CD14-positive monocyte (primary cell): ENCODE measurements around the gene CC2D1A. TPM values are rescaled to one million over a fixed set of nuclear protein-coding genes. Genes with fewer than 3 reads are reported as not detected.
A peak's percentile ranks its signal among the peaks of the same experiment; 100 is the strongest.

Experiments used
- DNase-seq, 3 donors: peaks; one replicate each; pipeline ENCODE4 v3.0.0-alpha.2; 2011 to 2022
- H2AFZ ChIP-seq: 2 replicates; pipeline ENCODE4 v1.6.0; 2012; ENCODE audit warnings: mild to moderate bottlenecking, low read depth, low read length, inconsistent platforms; ENCODE audit not compliant: insufficient read depth, poor library complexity, severe bottlenecking
- H3K27ac ChIP-seq, 2 donors: 1 replicate in 1 of 2; 2 replicates in 1 of 2; pipeline ENCODE4 v1.5.1; 2012 to 2013; ENCODE audit warnings: low read length in 2 of 2, control low read depth in 1 of 2, inconsistent platforms in 1 of 2, low read depth in 1 of 2, mild to moderate bottlenecking in 1 of 2
- H3K27me3 ChIP-seq, 2 donors: one replicate each; pipeline versions ENCODE4 v1.6.0 to v1.6.1; 2011 to 2013; ENCODE audit warnings: low read length in 2 of 2; ENCODE audit not compliant: control insufficient read depth in 2 of 2, insufficient read depth in 2 of 2
- H3K36me3 ChIP-seq, 2 donors: replicated peaks in 1 of 2; 1 replicate in 1 of 2; 2 replicates in 1 of 2; pipeline versions ENCODE4 v1.5.1 to v1.6.1; 2012 to 2013; ENCODE audit warnings: low read length in 2 of 2, control low read depth in 1 of 2, inconsistent platforms in 1 of 2, mild to moderate bottlenecking in 1 of 2; ENCODE audit not compliant: insufficient read depth in 2 of 2, control insufficient read depth in 1 of 2
- H3K4me1 ChIP-seq, 2 donors: 1 replicate in 1 of 2; 2 replicates in 1 of 2; pipeline versions ENCODE4 v1.5.1 to v1.6.1; 2012 to 2013; ENCODE audit warnings: low read length in 2 of 2, control low read depth in 1 of 2, inconsistent platforms in 1 of 2, mild to moderate bottlenecking in 1 of 2, moderate library complexity in 1 of 2; ENCODE audit not compliant: insufficient read depth in 2 of 2, control insufficient read depth in 1 of 2
- H3K4me2 ChIP-seq: replicated peaks from 2 replicates; pipeline ENCODE3; 2012; ENCODE audit warnings: low read length, moderate library complexity, mild to moderate bottlenecking; ENCODE audit not compliant: poor library complexity, severe bottlenecking; ENCODE audit errors: extremely low read depth
- H3K4me3 ChIP-seq, 3 experiments: fragments of 200-600 bp in 1 of 3; sonication (generic) in 1 of 3; replicated peaks in 1 of 3; 1 replicate in 2 of 3; 2 replicates in 1 of 3; pipeline ENCODE4 v1.5.1; 2011 to 2013; ENCODE audit warnings: low read length in 3 of 3, mild to moderate bottlenecking in 3 of 3, control low read depth in 2 of 3, low read depth in 2 of 3, inconsistent platforms in 1 of 3, moderate library complexity in 1 of 3
- H3K79me2 ChIP-seq: 2 replicates; pipeline ENCODE4 v1.6.0; 2012; ENCODE audit warnings: mild to moderate bottlenecking, control low read depth, inconsistent platforms, low read length, moderate library complexity; ENCODE audit not compliant: insufficient read depth
- H3K9ac ChIP-seq: 2 replicates; pipeline ENCODE4 v1.6.0; 2017; ENCODE audit warnings: low read length, mild to moderate bottlenecking; ENCODE audit not compliant: insufficient read depth, poor library complexity, severe bottlenecking
- H3K9me3 ChIP-seq, 2 donors: replicated peaks in 1 of 2; 1 replicate in 1 of 2; 2 replicates in 1 of 2; pipeline versions ENCODE4 v1.5.1 to v1.6.1; 2012 to 2013; ENCODE audit warnings: low read length in 2 of 2, control low read depth in 1 of 2; ENCODE audit not compliant: control insufficient read depth in 1 of 2, insufficient read depth in 1 of 2
- H4K20me1 ChIP-seq: 2 replicates; pipeline ENCODE4 v1.6.0; 2012; ENCODE audit warnings: mild to moderate bottlenecking, low read length, control low read depth, moderate library complexity; ENCODE audit not compliant: insufficient read depth
- H3K27ac Mint-ChIP-seq, 7 donors: one replicate each; pipeline ENCODE4 v1.8.0; 2020; ENCODE audit warnings: mild to moderate bottlenecking in 7 of 7, mixed read lengths in 7 of 7, moderate library complexity in 6 of 7, inconsistent platforms in 2 of 7
- H3K27me3 Mint-ChIP-seq, 3 donors: one replicate each; pipeline ENCODE4 v1.8.0; 2021 to 2022; ENCODE audit warnings: low read depth in 3 of 3, mild to moderate bottlenecking in 3 of 3, mixed read lengths in 3 of 3, moderate library complexity in 3 of 3, inconsistent platforms in 1 of 3
- H3K36me3 Mint-ChIP-seq, 2 donors: one replicate each; pipeline ENCODE4 v1.8.0; 2020; ENCODE audit warnings: mixed read lengths in 2 of 2, inconsistent platforms in 1 of 2, mild to moderate bottlenecking in 1 of 2
- H3K4me1 Mint-ChIP-seq: one replicate; pipeline ENCODE4 v1.8.0; 2020; ENCODE audit warnings: mild to moderate bottlenecking, mixed read lengths
- H3K4me3 Mint-ChIP-seq, 2 donors: one replicate each; pipeline ENCODE4 v1.8.0; 2020; ENCODE audit warnings: mild to moderate bottlenecking in 2 of 2, mixed read lengths in 2 of 2, moderate library complexity in 1 of 2
- H3K9me3 Mint-ChIP-seq, 7 donors: one replicate each; pipeline ENCODE4 v1.8.0; 2020 to 2022; ENCODE audit warnings: mixed read lengths in 7 of 7, mild to moderate bottlenecking in 6 of 7, moderate library complexity in 6 of 7, inconsistent platforms in 2 of 7
- CTCF ChIP-seq: fragments of 200-600 bp; IDR thresholded peaks from one replicate; pipeline ENCODE4 v1.8.0; 2022; ENCODE audit warnings: antibody characterized with exemption, mild to moderate bottlenecking
- WGBS: methylation state at CpG from one replicate; pipeline ENCODE4 v1.1.5; 2013; ENCODE audit warnings: missing lambda C conversion rate; ENCODE audit not compliant: insufficient coverage; 5-methylcytosine and 5-hydroxymethylcytosine counted together
- intact Hi-C, 2 donors: fragments of 100-400 bp; cut with micrococcal nuclease; formaldehyde crosslinking; loops; one replicate each; pipeline versions ENCODE4 v1.15.0 to v1.15.1; 2023
- polyA plus RNA-seq, 3 donors: library from polyadenylated mRNA; depleted of rRNA in 1 of 3; unstranded in 2 of 3; stranded (reverse) in 1 of 3; fragments of 300-500 nt in 2 of 3; fragments of >200 nt in 1 of 3; fragmentation: Illumina TruSeq in 2 of 3; gene quantifications; 1 replicate in 2 of 3; 2 replicates in 1 of 3; pipeline ENCODE4 v1.2.3, GENCODE V29; 2012 to 2021

Gene CC2D1A
- polyA plus RNA-seq, 3 donors = 4.6 to 27.0 (median 6.2) TPM

DNA sequence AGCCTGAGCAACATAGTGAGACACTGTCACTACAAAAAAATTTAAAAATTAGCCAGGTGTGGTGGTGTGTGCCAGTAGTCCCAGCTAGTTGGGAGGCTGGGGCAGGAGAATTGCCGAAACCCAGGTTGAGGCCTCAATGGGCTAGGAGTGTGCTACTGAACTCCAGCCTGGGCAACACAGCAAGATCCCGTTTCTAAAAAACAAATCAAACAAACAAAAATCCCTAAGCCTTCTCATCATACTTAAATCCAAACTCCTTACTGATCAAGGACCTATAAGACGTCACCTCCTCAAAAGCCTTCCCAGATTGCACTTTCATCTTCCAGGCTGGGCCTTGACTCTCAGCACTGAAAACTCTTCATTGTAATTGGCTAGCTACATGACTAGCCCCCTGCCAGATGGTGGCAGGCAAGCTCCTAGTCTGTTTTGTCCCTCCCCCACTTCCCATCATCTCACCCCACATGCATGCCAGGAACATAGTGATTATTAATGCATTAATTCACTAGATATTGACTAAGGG is 46.6 kb upstream of the CC2D1A start:
- H3K36me3 Mint-ChIP-seq = peaks cover 3 to 4% of the 10 kb centered on the region in 2 donors
- H3K4me1 Mint-ChIP-seq = peaks cover 34% of the 10 kb centered on the region
- TF ChIP-seq CTCF = no peak

GRCh38 chr19:13860679-13861391 is 45.2 kb upstream of the CC2D1A start:
- H3K4me1 ChIP-seq = peaks cover 21 to 40% of the 10 kb centered on the region in 2 donors
- H3K27ac Mint-ChIP-seq = peak overlapping the region; percentile 98 to 100 (median 100)
- no peaks in the 10 kb centered on the region for H4K20me1 ChIP-seq
- peak overlapping the region; percentile 85 to 96 for H3K27ac ChIP-seq
- peaks cover 0 to 8% (median 4%) of the 10 kb centered on the region in 7 donors for H3K9me3 Mint-ChIP-seq
- peaks cover 8 to 16% of the 10 kb centered on the region in 2 donors for H3K27me3 ChIP-seq
- no peaks in the 10 kb centered on the region for H3K79me2 ChIP-seq
- DNase-seq = no peak
- WGBS = 86% methylated on average over 10 of the region's 13 CpGs
- H3K9ac ChIP-seq = peak overlapping the region; percentile 91
- no peak for TF ChIP-seq CTCF
- H3K9me3 ChIP-seq = peaks cover 0 to 4% of the 10 kb centered on the region in 2 donors
- peaks cover 15 to 29% (median 20%) of the 10 kb centered on the region in 3 donors for H3K27me3 Mint-ChIP-seq
- peak overlapping the region; percentile 70 for H3K4me2 ChIP-seq
- H3K4me1 Mint-ChIP-seq = peaks cover 33% of the 10 kb centered on the region
- intact Hi-C loops = loop anchor here (1.0 to 5.0 kb wide), 4 partner anchors 10 to 74 kb away; no protein-coding TSS in a partner anchor
- H3K4me3 Mint-ChIP-seq = peak overlapping the region; percentile 96 to 99
- H3K36me3 Mint-ChIP-seq = peaks cover 3 to 7% of the 10 kb centered on the region in 2 donors
- peak overlapping the region; percentile 30 for H2AFZ ChIP-seq
- no peaks in the 10 kb centered on the region for H3K36me3 ChIP-seq
- H3K4me3 ChIP-seq = peak overlapping the region in 2 of 3 experiments; percentile 25 to 68

More for the DNA sequence above, 46.6 kb upstream of the CC2D1A start:
- intact Hi-C loops = no loop called here
- 92% methylated on average over 3 of the region's 3 CpGs for WGBS
- Histone ChIP-seq H3K4me3 (no peak overlapping the region), H3K36me3 (no peaks in the 10 kb centered on the region), H3K27me3 (peaks cover 3 to 11% of the 10 kb centered on the region in 2 donors), H2AFZ (no peak overlapping the region), H3K4me2 (no peak overlapping the region), H3K4me1 (peaks cover 18 to 29% of the 10 kb centered on the region in 2 donors), H3K79me2 (no peaks in the 10 kb centered on the region), H3K9me3 (peaks cover 0 to 4% of the 10 kb centered on the region in 2 donors), H3K9ac (no peak overlapping the region), H3K27ac (no peak overlapping the region), H4K20me1 (no peaks in the 10 kb centered on the region)
- DNase-seq = peak in 1 of 3 donors; percentile 36
- peaks cover 0 to 3% (median 2%) of the 10 kb centered on the region in 7 donors for H3K9me3 Mint-ChIP-seq
- H3K27ac Mint-ChIP-seq = peak overlapping the region in 4 of 7 donors; percentile 9 to 89 (median 44)
- H3K27me3 Mint-ChIP-seq = peaks cover 10 to 16% (median 13%) of the 10 kb centered on the region in 3 donors
- no peak overlapping the region for H3K4me3 Mint-ChIP-seq
